OCI-LY7 (cell line): ENCODE results near the gene IGF1R. TPM values are rescaled to one million over a fixed set of nuclear protein-coding genes. Genes with fewer than 3 reads are reported as not detected.

Experiments
- BruUV-seq: library from RNA; stranded (reverse); fragments of 400-500 nt; replicated peaks from 2 replicates; lab custom pipeline; 2021; lab: Mats Ljungman, UMichigan
- CTCF ChIA-PET: fragments of 300-600 bp; sonication (Branson Sonifier 250); formaldehyde crosslinking; loops from one replicate; lab custom pipeline; 2022; ENCODE audit warnings: antibody characterized with exemption; ENCODE audit not compliant: unreplicated experiment; lab: Charles Lee
- POLR2A ChIA-PET: fragments of 300-600 bp; sonication (Branson Sonifier 250); formaldehyde crosslinking; loops from one replicate; lab custom pipeline; 2022; ENCODE audit warnings: antibody characterized with exemption; lab: Charles Lee
- DNase-seq: peaks from one replicate; pipeline ENCODE4 v3.0.0-alpha.2; 2015; ENCODE audit warnings: low spot score
- H2AFZ ChIP-seq: fragments of 200-600 bp; sonication (generic), shearing (Covaris generic); 2 replicates; pipeline ENCODE4 v1.6.1; 2014; ENCODE audit warnings: mild to moderate bottlenecking, antibody characterized with exemption, low read length, moderate library complexity
- H3K27ac ChIP-seq: fragments of 200-600 bp; sonication (generic); 2 replicates; pipeline ENCODE4 v1.5.1; 2014; ENCODE audit warnings: mixed run types, low read depth, mild to moderate bottlenecking, moderate library complexity, low read length, inconsistent platforms; ENCODE audit not compliant: poor library complexity, severe bottlenecking
- H3K36me3 ChIP-seq: fragments of 200-600 bp; sonication (generic); 2 replicates; pipeline ENCODE4 v1.6.1; 2014; ENCODE audit warnings: mild to moderate bottlenecking, antibody characterized with exemption, low read length, moderate library complexity, mixed read lengths; ENCODE audit not compliant: insufficient read depth
- H3K4me1 ChIP-seq: fragments of 200-600 bp; sonication (generic); 2 replicates; pipeline ENCODE4 v1.5.1; 2014; ENCODE audit warnings: mild to moderate bottlenecking, low read length; ENCODE audit not compliant: insufficient read depth, poor library complexity, severe bottlenecking
- H3K4me2 ChIP-seq: fragments of 200-600 bp; sonication (generic); 2 replicates; pipeline ENCODE4 v1.6.1; 2014; ENCODE audit warnings: mild to moderate bottlenecking, low read length
- H3K4me3 ChIP-seq: fragments of 200-600 bp; sonication (generic); 2 replicates; pipeline ENCODE4 v1.5.1; 2014; ENCODE audit warnings: mild to moderate bottlenecking, low read depth, low read length; ENCODE audit not compliant: poor library complexity, severe bottlenecking
- H3K79me2 ChIP-seq: fragments of 200-600 bp; sonication (generic); 2 replicates; pipeline ENCODE4 v1.6.1; 2016; ENCODE audit warnings: low read depth, mild to moderate bottlenecking, low read length, moderate library complexity, mixed read lengths; ENCODE audit not compliant: insufficient read depth
- H3K9me2 ChIP-seq: fragments of 200-600 bp; sonication (generic); 2 replicates; pipeline ENCODE4 v1.6.1; 2016; ENCODE audit warnings: mild to moderate bottlenecking, low read length, mixed read lengths; ENCODE audit not compliant: insufficient read depth
- H3K9me3 ChIP-seq: fragments of 200-600 bp; sonication (generic); 2 replicates; pipeline ENCODE4 v1.6.1; 2014; ENCODE audit warnings: mild to moderate bottlenecking, mixed run types, low read length, mixed read lengths
- H4K20me1 ChIP-seq: fragments of 200-600 bp; sonication (generic); 2 replicates; pipeline ENCODE4 v1.6.1; 2014; ENCODE audit warnings: mild to moderate bottlenecking, antibody characterized with exemption, low read length, moderate library complexity, mixed read lengths; ENCODE audit not compliant: insufficient read depth
- CTCF ChIP-seq: fragments of 200-600 bp; sonication (generic); conservative IDR thresholded peaks from 2 replicates; pipeline ENCODE4 v1.5.1; 2014; ENCODE audit warnings: mild to moderate bottlenecking, antibody characterized with exemption, low read length, moderate library complexity, mixed read lengths
- EZH2phosphoT487 ChIP-seq: fragments of 200-600 bp; sonication (generic); IDR thresholded peaks from 2 replicates; pipeline ENCODE4 v1.6.1; 2018; ENCODE audit warnings: low read depth, borderline replicate concordance, mild to moderate bottlenecking, mixed run types, antibody characterized with exemption, low read length, moderate library complexity, mixed read lengths
- intact Hi-C: fragments of 100-400 bp; cut with micrococcal nuclease; formaldehyde crosslinking; loops from one replicate; pipeline ENCODE4 v1.10.0; 2022; ENCODE audit not compliant: unreplicated experiment
- total RNA-seq, 2 experiments: library from RNA; depleted of rRNA in 1 of 2; stranded (reverse); fragments of >200 nt in 1 of 2; shearing (Covaris generic) in 1 of 2; gene quantifications; 2 replicates each; pipeline ENCODE4 v1.2.3, GENCODE V29; 2014 to 2022

Gene IGF1R
- total RNA-seq, 2 experiments from 2014 or later: 26.5 to 29.1 TPM

- H3K4me2 ChIP-seq: no peak overlapping the region
- no TSS peak for BruUV-seq
- POLR2A ChIA-PET: interaction anchor here (0.9 to 1.0 kb wide), 2 partner anchors 11 to 24 kb away, joined by 3 read pairs; no protein-coding TSS in a partner anchor
Measured at GRCh38 chr15:98823012-98823458, 174.7 kb downstream of the IGF1R start.

GRCh38 chr15:98823616-98824015 lies 175.3 kb downstream of the IGF1R start:
- no TSS peak for BruUV-seq
- H3K9me3 ChIP-seq: no peaks in the 10 kb centered on the region
- H3K4me1 ChIP-seq: no peaks in the 10 kb centered on the region
- POLR2A ChIA-PET: no interaction called here
- H3K4me2 ChIP-seq: no peak overlapping the region
- no peak overlapping the region for H3K4me3 ChIP-seq
- no peak for DNase-seq
- H3K36me3 ChIP-seq: no peaks in the 10 kb centered on the region
- H2AFZ ChIP-seq: no peak overlapping the region
- no peaks in the 10 kb centered on the region for H3K9me2 ChIP-seq
- H3K79me2 ChIP-seq: no peaks in the 10 kb centered on the region
- no peak overlapping the region for H3K27ac ChIP-seq
- intact Hi-C loops: no loop called here
- CTCF ChIA-PET: no interaction called here
- TF ChIP-seq EZH2phosphoT487: no peak
- no peak for TF ChIP-seq CTCF
- H4K20me1 ChIP-seq: no peaks in the 10 kb centered on the region

More at GRCh38 chr15:98823012-98823458, 174.7 kb downstream of the IGF1R start:
- Histone ChIP-seq H3K27ac (no peak overlapping the region), H3K36me3 (no peaks in the 10 kb centered on the region), H3K4me3 (no peak overlapping the region), H3K79me2 (no peaks in the 10 kb centered on the region), H3K9me2 (no peaks in the 10 kb centered on the region), H3K4me1 (no peaks in the 10 kb centered on the region), H4K20me1 (no peaks in the 10 kb centered on the region), H3K9me3 (no peaks in the 10 kb centered on the region), H2AFZ (no peak overlapping the region)
- CTCF ChIA-PET: no interaction called here
- TF ChIP-seq EZH2phosphoT487: no peak
- no peak for TF ChIP-seq CTCF
- DNase-seq: no peak
- intact Hi-C loops: no loop called here

DNA sequence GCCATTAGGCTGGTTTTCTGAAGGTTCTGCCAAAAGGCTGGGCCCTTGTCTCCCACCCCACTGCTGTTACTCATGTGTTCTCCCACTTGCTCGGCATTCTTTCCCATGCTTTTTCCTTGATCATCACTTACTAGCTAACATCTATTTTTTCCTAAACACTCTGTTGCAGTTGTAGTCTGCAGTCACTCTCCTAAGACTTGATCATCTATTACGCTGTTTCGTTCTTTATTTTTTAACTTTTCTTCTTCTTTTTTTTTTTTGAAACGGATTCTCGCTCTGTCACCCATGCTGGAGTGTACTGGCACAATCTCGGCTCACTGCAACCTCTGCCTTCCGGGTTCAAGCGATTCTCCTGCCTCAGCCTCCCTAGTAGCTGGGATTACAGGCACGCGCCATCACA lies 176.3 kb downstream of the IGF1R start:
- BruUV-seq: no TSS peak
- CTCF ChIA-PET: no interaction called here
- intact Hi-C loops: no loop called here

More for the DNA sequence above, 176.3 kb downstream of the IGF1R start:
- peaks cover 6% of the 10 kb centered on the region; the same call in 1 of the 2 replicates for H3K9me3 ChIP-seq
- no peak overlapping the region for H3K4me2 ChIP-seq
- no peaks in the 10 kb centered on the region for H4K20me1 ChIP-seq
- H3K9me2 ChIP-seq: no peaks in the 10 kb centered on the region
- POLR2A ChIA-PET: interaction anchor here (0.6 kb wide), 1 partner anchor 237 kb away, joined by 8 read pairs; no protein-coding TSS in a partner anchor
- H3K79me2 ChIP-seq: no peaks in the 10 kb centered on the region
- H2AFZ ChIP-seq: no peak overlapping the region
- TF ChIP-seq EZH2phosphoT487: no peak
- no peak for TF ChIP-seq CTCF
- DNase-seq: no peak
- H3K4me3 ChIP-seq: no peak overlapping the region
- no peaks in the 10 kb centered on the region for H3K4me1 ChIP-seq
- no peak overlapping the region for H3K27ac ChIP-seq
- no peaks in the 10 kb centered on the region for H3K36me3 ChIP-seq
